HL-60/S4 treated with retinoic acid at 250 ng/mL for 4 days and 3 days (cell line): ENCODE measurements around the gene BNC2.
"Not testable (repeated sequence)": the region's sequence is repeated elsewhere in the genome, so short reads cannot be mapped to it uniquely, and the experiment has no call there.

Experiments
- in situ Hi-C: fragments of 300-500 bp; cut with MboI; formaldehyde crosslinking; loops from 2 replicates; pipeline ENCODE4 v1.7.0; 2022; ENCODE audit warnings: low sequenced_read_pairs

Gene BNC2

GRCh38 chr9:16553869-16554540, 316.5 kb downstream of the BNC2 start:
- in situ Hi-C loops, result no loop called here

GRCh38 chr9:16552252-16552651, 318.2 kb downstream of the BNC2 start:
- in situ Hi-C loops, result no loop called here

- in situ Hi-C loops, result no loop called here
These were observed 318.8 kb downstream of the BNC2 start for GRCh38 chr9:16551692-16552091.

GRCh38 chr9:16545639-16546038, 324.8 kb downstream of the BNC2 start:
- in situ Hi-C loops, result no loop called here

GRCh38 chr9:16544842-16545241, 325.6 kb downstream of the BNC2 start:
- in situ Hi-C loops, result no loop called here

GRCh38 chr9:16543686-16544085, 326.8 kb downstream of the BNC2 start:
- in situ Hi-C loops, result no loop called here

GRCh38 chr9:16543225-16543624, 327.2 kb downstream of the BNC2 start:
- in situ Hi-C loops, result no loop called here

GRCh38 chr9:16542290-16542689, 328.2 kb downstream of the BNC2 start:
- in situ Hi-C loops, result no loop called here

- in situ Hi-C loops, result no loop called here
These were observed 329.5 kb downstream of the BNC2 start for GRCh38 chr9:16540743-16541613.

GRCh38 chr9:16539626-16540025, 330.8 kb downstream of the BNC2 start:
- in situ Hi-C loops, result not testable (repeated sequence)

- in situ Hi-C loops, result no loop called here
These were observed 334.9 kb downstream of the BNC2 start for GRCh38 chr9:16535555-16535954.

GRCh38 chr9:16532681-16533450, 337.6 kb downstream of the BNC2 start:
- in situ Hi-C loops, result no loop called here

- in situ Hi-C loops, result no loop called here
These were observed 338.2 kb downstream of the BNC2 start for GRCh38 chr9:16532272-16532671.

GRCh38 chr9:16530669-16531642, 339.5 kb downstream of the BNC2 start:
- in situ Hi-C loops, result no loop called here

GRCh38 chr9:16527573-16527972, 342.9 kb downstream of the BNC2 start:
- in situ Hi-C loops, result no loop called here

GRCh38 chr9:16526380-16526779, 344.1 kb downstream of the BNC2 start:
- in situ Hi-C loops, result no loop called here

GRCh38 chr9:16524823-16525222, 345.6 kb downstream of the BNC2 start:
- in situ Hi-C loops, result no loop called here

- in situ Hi-C loops, result no loop called here
These were observed 346.4 kb downstream of the BNC2 start for GRCh38 chr9:16524078-16524477.

GRCh38 chr9:16521868-16522411, 348.5 kb downstream of the BNC2 start:
- in situ Hi-C loops, result no loop called here

GRCh38 chr9:16519001-16519400, 351.5 kb downstream of the BNC2 start:
- in situ Hi-C loops, result no loop called here
